Omental fat pad (tissue), 4 donors: ENCODE results near the gene ETV5. TPM values are rescaled to one million over a fixed set of nuclear protein-coding genes. Genes with fewer than 3 reads are reported as not detected.

Experiments used
- ATAC-seq: fragments of 150-250 bp; one replicate; pipeline ENCODE4 v1.9.1; 2016; ENCODE audit warnings: mild to moderate bottlenecking, moderate library complexity; ENCODE audit not compliant: low FRiP score
- DNase-seq: peaks from one replicate; pipeline ENCODE4 v3.0.0-alpha.2; 2019; ENCODE audit warnings: low spot score
- total RNA-seq, 4 donors: library from RNA; depleted of rRNA; stranded (reverse); fragments of >200 nt; gene quantifications; one replicate each; pipeline ENCODE4 v1.1.0, GENCODE V29; 2016
- TF ChIP-seq, protein P1 (sequence below), 3 donors: fragments of 450-650 bp; IDR thresholded peaks; one replicate each; pipeline ENCODE4 v1.5.1; 2016 to 2017; ENCODE audit warnings: antibody characterized with exemption in 3 of 3, mild to moderate bottlenecking in 3 of 3, moderate library complexity in 2 of 3

The ETV5 gene
- total RNA-seq, 4 donors from 2014 or later = 10.3 to 23.3 (median 14.5) TPM

GRCh38 chr3:186137051-186137685, 28.3 kb upstream of the ETV5 start:
- DNase-seq = no peak
- no peak for ATAC-seq
- TF ChIP-seq, protein P1, sequence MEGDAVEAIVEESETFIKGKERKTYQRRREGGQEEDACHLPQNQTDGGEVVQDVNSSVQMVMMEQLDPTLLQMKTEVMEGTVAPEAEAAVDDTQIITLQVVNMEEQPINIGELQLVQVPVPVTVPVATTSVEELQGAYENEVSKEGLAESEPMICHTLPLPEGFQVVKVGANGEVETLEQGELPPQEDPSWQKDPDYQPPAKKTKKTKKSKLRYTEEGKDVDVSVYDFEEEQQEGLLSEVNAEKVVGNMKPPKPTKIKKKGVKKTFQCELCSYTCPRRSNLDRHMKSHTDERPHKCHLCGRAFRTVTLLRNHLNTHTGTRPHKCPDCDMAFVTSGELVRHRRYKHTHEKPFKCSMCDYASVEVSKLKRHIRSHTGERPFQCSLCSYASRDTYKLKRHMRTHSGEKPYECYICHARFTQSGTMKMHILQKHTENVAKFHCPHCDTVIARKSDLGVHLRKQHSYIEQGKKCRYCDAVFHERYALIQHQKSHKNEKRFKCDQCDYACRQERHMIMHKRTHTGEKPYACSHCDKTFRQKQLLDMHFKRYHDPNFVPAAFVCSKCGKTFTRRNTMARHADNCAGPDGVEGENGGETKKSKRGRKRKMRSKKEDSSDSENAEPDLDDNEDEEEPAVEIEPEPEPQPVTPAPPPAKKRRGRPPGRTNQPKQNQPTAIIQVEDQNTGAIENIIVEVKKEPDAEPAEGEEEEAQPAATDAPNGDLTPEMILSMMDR (IDR thresholded peaks at IDR 0.05) = no peak

GRCh38 chr3:186133980-186134379, 25.1 kb upstream of the ETV5 start:
- TF ChIP-seq, protein P1 (IDR thresholded peaks at IDR 0.05) = no peak
- ATAC-seq (no peak), DNase-seq (no peak)

DNA sequence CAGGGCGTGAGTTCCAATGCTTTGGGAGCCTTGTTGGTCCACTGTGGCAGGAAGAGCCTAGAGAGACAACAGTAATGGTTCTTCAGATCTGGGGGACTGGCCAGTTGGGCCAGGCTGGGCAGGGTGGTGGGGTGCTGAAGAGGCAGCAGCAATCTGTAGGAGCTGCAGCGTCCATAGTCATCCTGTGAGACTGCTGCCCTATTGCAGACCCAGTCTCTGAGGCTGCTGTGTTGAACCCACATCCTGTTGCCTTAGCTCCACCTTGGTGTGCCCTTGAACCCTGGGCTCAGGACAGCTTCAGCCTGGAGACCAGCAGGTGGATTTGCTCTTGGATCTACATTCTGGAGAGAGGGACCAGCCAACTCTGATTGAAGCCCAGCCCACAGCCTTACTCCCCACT, 23.6 kb upstream of the ETV5 start:
- ATAC-seq (no peak), DNase-seq (no peak)
- TF ChIP-seq, protein P1 (IDR thresholded peaks at IDR 0.05) = no peak

DNA sequence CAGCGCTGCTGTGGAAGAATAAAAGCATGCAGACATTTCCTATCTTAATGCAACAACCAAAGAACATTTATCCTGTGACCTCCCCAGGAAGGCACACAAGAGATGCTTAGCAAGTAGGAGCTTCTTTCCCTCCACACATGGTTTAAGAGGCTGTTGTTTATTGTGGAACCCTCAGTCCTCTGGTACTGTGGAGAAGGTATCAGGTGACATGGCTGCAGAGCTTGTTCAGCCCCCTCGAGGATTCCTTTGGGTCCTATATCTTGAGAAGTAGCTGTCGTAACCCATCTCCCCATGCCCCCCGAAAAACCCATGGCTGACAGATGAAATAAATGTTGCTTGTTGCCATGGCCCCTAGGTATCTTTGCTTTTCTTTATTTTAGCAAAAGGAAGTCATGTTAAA, 20.3 kb upstream of the ETV5 start:
- no peak for DNase-seq
- no peak for ATAC-seq
- TF ChIP-seq, protein P1 (IDR thresholded peaks at IDR 0.05) = no peak

- no peak for DNase-seq
- TF ChIP-seq, protein P1 (IDR thresholded peaks at IDR 0.05) = no peak
- ATAC-seq = no peak
Observed at GRCh38 chr3:186128158-186128557, 19.3 kb upstream of the ETV5 start.

GRCh38 chr3:186127463-186127862, 18.6 kb upstream of the ETV5 start:
- DNase-seq (no peak), ATAC-seq (no peak)
- TF ChIP-seq, protein P1 (IDR thresholded peaks at IDR 0.05) = no peak

GRCh38 chr3:186125118-186125517, 16.2 kb upstream of the ETV5 start:
- no peak for ATAC-seq
- DNase-seq = no peak
- TF ChIP-seq, protein P1 (IDR thresholded peaks at IDR 0.05) = no peak
